ENCODE data around the gene APBA3.
A peak's percentile ranks its signal among the peaks of the same experiment; 100 is the strongest.
"Not testable (repeated sequence)": the region's sequence is repeated elsewhere in the genome, so short reads cannot be mapped to it uniquely, and the experiment has no call there.

APBA3 gene

DNA sequence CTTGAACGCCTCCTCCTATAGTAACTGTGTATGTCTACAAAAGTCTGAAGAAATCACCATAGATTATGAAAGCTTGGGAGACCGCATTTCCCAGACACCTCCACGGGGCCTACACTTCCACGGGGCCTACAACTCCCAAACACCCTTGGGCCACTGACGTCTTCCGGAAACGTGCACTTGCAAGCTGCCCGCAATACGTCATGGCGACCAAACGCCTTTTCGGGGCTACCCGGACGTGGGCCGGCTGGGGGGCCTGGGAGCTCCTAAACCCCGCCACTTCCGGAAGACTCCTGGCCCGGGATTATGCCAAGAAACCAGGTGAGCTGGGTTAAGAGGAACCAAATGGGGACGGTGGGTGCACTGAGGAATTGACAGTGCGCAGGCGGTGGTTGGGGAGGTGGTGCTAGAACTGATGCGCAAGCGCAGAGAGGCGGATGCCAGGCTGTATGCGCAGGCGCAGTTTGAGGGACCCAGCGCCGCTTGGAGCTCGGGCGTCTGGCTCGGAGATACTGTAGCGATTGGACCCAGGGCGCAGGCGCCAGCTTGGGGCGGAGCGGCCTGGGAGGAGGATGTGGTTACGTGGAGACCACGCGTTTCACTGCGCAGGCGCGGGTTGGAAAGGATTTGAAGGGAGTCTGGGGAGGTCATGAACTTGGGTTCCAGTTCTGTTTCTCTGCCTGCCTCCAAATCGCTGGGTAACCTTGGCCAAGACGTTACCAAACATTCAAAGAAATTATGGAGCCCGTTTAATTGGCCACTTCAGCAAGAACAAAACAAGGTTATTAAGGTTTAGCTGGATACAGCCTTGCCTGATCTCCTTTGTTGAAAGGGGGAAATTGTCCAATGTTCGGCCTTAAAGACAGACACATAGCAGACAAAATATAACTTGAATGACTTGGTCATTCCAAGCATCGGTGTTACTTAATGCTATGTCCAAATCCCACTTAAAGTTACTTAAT is 1.3 kb upstream of the APBA3 start, which contains the start of gene MRPL54:
Gene MRPL54, plus strand, starts transcription at position 182 of the 959 bp plus-strand sequence. Its CDS starts 19 bp downstream, at position 201.
- Histone ChIP-seq H3K4me1 (peaks cover 0 to 43% (median 35%) of the 10 kb centered on the region in 4 donors), H3K4me3 (peak within 1 kb of the TSS; percentile 77 to 92), H3K9me3 (no peaks in the 10 kb centered on the region), H3K27me3 (no peaks in the 10 kb centered on the region), H3K36me3 (peaks cover 16 to 52% (median 39%) of the 10 kb centered on the region in 3 donors), H3K27ac (peak within 1 kb of the TSS; percentile 95 to 99)
- TF ChIP-seq, protein P1, sequence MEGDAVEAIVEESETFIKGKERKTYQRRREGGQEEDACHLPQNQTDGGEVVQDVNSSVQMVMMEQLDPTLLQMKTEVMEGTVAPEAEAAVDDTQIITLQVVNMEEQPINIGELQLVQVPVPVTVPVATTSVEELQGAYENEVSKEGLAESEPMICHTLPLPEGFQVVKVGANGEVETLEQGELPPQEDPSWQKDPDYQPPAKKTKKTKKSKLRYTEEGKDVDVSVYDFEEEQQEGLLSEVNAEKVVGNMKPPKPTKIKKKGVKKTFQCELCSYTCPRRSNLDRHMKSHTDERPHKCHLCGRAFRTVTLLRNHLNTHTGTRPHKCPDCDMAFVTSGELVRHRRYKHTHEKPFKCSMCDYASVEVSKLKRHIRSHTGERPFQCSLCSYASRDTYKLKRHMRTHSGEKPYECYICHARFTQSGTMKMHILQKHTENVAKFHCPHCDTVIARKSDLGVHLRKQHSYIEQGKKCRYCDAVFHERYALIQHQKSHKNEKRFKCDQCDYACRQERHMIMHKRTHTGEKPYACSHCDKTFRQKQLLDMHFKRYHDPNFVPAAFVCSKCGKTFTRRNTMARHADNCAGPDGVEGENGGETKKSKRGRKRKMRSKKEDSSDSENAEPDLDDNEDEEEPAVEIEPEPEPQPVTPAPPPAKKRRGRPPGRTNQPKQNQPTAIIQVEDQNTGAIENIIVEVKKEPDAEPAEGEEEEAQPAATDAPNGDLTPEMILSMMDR (IDR thresholded peaks at IDR 0.05), result peak in 1 of 2 experiments; percentile 22
- intact Hi-C loops (cut with DNase I; ENCODE audit: low total_unique reads), result loop anchor here (10.0 kb wide), 1 partner anchor 202 kb away; no protein-coding TSS in a partner anchor
- peak; percentile 99 to 100 for DNase-seq

DNA sequence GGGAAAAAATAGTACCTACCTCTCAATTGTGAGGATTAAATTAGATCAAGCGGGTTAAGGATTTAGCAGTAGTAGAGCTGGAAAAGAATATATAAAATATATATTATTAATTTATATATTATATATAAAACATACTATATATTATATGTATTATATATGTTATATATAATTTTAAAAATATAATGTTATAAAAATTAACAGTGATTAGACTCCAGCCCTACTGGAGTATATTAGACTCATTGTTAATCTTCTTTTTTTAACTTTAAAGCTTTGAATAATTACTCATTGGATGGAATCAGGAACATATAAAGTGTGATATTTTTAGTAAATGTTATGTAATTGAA is 610 bp upstream of the APBA3 start:
- Histone ChIP-seq H3K9me3 (no peaks in the 10 kb centered on the region), H3K27ac (peak overlapping the region; percentile 95 to 99), H3K4me3 (peak overlapping the region in 1 of 2 donors; percentile 92), H3K36me3 (peaks cover 9 to 52% (median 39%) of the 10 kb centered on the region in 3 donors), H3K4me1 (peaks cover 0 to 43% (median 35%) of the 10 kb centered on the region in 4 donors), H3K27me3 (no peaks in the 10 kb centered on the region)
- intact Hi-C loops (cut with DNase I; ENCODE audit: low total_unique reads), result loop anchor here (10.0 kb wide), 1 partner anchor 203 kb away; no protein-coding TSS in a partner anchor
- no peak for DNase-seq
- TF ChIP-seq, protein P1 (IDR thresholded peaks at IDR 0.05), result no peak

DNA sequence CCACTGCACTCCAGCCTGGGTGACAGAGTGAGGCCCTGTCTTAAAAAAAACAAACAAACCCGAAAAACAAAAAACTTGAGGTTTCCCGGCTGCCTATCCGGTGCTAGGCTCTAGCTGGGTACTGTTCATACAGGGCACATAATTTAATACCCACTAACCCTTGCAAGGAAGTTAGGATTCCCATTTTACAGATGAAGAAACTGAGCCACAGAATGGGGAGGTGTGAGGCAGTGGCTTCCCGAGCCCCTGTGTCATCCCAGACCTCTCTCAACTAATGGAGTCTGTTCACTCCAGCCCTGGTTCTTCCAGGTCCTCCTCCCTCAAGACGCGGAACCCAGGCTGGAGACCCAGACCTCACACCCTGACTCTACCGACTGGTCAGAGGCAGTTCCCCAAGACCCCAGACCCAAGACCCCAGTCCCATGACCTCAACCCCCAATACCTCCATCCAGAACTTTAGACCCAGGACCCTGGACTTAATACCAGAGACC is 576 bp downstream of the APBA3 start:
- peak overlapping the region; percentile 78 to 99 for H3K27ac ChIP-seq
- peak overlapping the region; percentile 77 to 92 for H3K4me3 ChIP-seq
- peaks cover 0 to 51% (median 29%) of the 10 kb centered on the region in 3 donors for H3K36me3 ChIP-seq
- no peak for DNase-seq
- TF ChIP-seq, protein P1 (IDR thresholded peaks at IDR 0.05), result no peak
- no peaks in the 10 kb centered on the region for H3K9me3 ChIP-seq
- H3K4me1 ChIP-seq, result peaks cover 0 to 43% (median 35%) of the 10 kb centered on the region in 4 donors
- H3K27me3 ChIP-seq, result no peaks in the 10 kb centered on the region
- intact Hi-C loops (cut with DNase I; ENCODE audit: low total_unique reads), result loop anchor here (10.0 kb wide), 1 partner anchor 204 kb away; no protein-coding TSS in a partner anchor

DNA sequence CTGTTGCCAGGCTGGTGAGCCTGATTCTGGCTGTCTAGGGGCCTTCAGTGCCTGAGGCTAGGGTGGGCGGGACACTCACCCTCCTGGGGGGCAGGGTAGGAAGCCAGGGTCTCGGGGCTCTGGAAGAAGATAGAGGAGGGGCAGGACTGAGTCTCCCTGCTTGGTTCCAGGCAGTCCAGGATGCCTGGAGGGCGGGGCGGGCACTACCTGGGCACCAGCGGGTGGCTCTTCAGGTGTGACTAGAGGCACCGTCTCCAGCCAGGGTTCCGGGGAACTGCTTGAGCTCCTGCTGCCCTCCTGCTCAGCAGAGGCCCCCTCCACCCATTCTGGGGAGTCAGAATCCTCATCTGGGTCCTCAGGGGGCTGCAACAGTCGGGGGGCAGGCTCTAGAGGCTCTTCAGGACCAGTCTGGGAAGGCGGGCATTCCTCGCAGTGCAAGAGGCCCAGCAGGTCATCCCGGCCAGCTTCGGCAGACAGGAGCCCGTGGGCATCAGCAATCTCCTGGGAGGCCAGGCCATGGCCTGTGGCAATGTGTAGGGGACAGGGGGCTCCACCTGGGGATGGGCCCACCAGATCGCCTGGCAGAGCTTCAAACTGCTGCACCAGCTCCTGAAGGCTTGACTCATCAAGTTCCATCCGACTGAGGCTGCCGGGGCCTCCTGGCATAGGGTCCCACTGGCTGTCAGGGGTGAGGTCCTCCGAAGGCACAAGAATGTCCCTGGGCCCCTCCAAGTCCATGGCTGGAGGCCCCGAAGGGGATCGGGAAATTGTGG is 1.8 kb downstream of the APBA3 start:
- peaks cover 0 to 43% (median 35%) of the 10 kb centered on the region in 4 donors for H3K4me1 ChIP-seq
- TF ChIP-seq, protein P1 (IDR thresholded peaks at IDR 0.05), result no peak
- peaks cover 0 to 51% (median 24%) of the 10 kb centered on the region in 3 donors for H3K36me3 ChIP-seq
- no peak overlapping the region for H3K27ac ChIP-seq
- no peaks in the 10 kb centered on the region for H3K9me3 ChIP-seq
- no peaks in the 10 kb centered on the region for H3K27me3 ChIP-seq
- no peak overlapping the region for H3K4me3 ChIP-seq
- intact Hi-C loops (cut with DNase I; ENCODE audit: low total_unique reads), result loop anchor here (10.0 kb wide), 1 partner anchor 205 kb away; no protein-coding TSS in a partner anchor
- DNase-seq, result no peak

DNA sequence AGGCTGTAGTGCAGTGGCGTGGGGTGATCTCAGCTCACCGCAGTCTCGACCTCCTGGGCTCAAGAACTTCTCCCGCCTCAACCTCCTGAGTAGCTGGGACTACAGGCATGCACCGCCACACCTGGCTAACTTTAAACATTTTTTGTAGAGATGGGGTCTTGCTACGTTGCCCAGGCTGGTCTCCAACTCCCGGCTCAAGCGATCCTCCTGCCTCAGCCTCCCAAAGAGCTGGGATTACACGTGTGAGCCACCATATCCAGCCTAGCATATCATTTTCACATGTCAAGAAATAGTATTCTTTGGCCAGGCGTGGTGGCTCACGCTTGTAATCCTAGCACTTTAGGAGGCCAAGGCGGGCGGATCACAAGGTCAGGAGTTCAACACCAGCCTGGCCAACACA is 3.2 kb downstream of the APBA3 start:
- DNase-seq; H3K4me3 ChIP-seq; H3K27ac ChIP-seq; H3K27me3 ChIP-seq; intact Hi-C loops (cut with DNase I; ENCODE audit: low total_unique reads); H3K9me3 ChIP-seq: not testable (repeated sequence)
- peaks cover 12 to 64% (median 35%) of the 10 kb centered on the region in 3 donors for H3K36me3 ChIP-seq
- H3K4me1 ChIP-seq, result peaks cover 0 to 34% (median 32%) of the 10 kb centered on the region in 4 donors

DNA sequence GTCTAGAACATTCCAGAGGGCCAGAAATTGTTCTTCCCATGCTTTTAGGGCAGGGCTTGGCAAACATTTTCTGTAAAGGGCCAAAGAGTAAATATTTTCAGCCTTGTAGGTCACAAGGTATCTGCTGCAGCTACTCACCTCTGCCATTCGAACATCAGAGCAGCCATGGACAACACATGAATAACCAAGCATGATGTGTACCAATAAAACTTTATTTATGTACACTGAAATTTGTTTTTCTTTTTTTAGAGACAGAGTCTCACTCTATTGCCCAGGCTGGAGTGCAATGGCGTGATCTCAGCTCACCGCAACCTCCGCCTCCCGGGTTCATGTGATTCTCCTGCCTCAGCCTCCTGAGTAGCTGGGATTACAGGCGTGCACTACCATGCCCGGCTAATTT is 3.8 kb downstream of the APBA3 start:
- intact Hi-C loops (cut with DNase I; ENCODE audit: low total_unique reads), result not testable (repeated sequence)

More for the DNA sequence above, 3.8 kb downstream of the APBA3 start:
- not testable (repeated sequence) for H3K4me3 ChIP-seq, H3K27ac ChIP-seq, DNase-seq, H3K27me3 ChIP-seq, H3K9me3 ChIP-seq
- H3K36me3 ChIP-seq, result peaks cover 15 to 70% (median 41%) of the 10 kb centered on the region in 3 donors
- peaks cover 0 to 30% (median 28%) of the 10 kb centered on the region in 4 donors for H3K4me1 ChIP-seq

All from tibial artery (tissue), 4 donors.